Upper lobe of left lung (tissue), 6 donors: ENCODE measurements around the gene TTC9B. TPM values are rescaled to one million over a fixed set of nuclear protein-coding genes. Genes with fewer than 3 reads are reported as not detected.

ENCODE experiments used
- ATAC-seq, 2 donors: fragments of 200-7000 bp; cut with Tn5 transposase; one replicate each; pipeline ENCODE4 v1.9.1; 2022; ENCODE audit warnings: mild to moderate bottlenecking in 2 of 2, moderate library complexity in 2 of 2; ENCODE audit not compliant: low FRiP score in 2 of 2
- DNase-seq, 2 donors: peaks; one replicate each; pipeline ENCODE4 v3.0.0-alpha.2; 2019 to 2020
- H3K27ac ChIP-seq, 4 donors: fragments of 200-600 bp; sonication (generic); one replicate each; pipeline ENCODE4 v1.5.1; 2016 to 2019
- H3K27me3 ChIP-seq, 4 donors: fragments of 200-600 bp; sonication (generic); one replicate each; pipeline ENCODE4 v1.5.1; 2017 to 2019
- H3K36me3 ChIP-seq, 4 donors: fragments of 200-600 bp; sonication (generic); one replicate each; pipeline ENCODE4 v1.5.1; 2016 to 2019
- H3K4me1 ChIP-seq, 4 donors: fragments of 200-600 bp; sonication (generic); one replicate each; pipeline ENCODE4 v1.5.1; 2018 to 2019
- H3K4me3 ChIP-seq, 4 donors: fragments of 200-600 bp; sonication (generic); one replicate each; pipeline ENCODE4 v1.5.1; 2017 to 2019; ENCODE audit warnings: mild to moderate bottlenecking in 2 of 4, moderate library complexity in 1 of 4
- H3K9me3 ChIP-seq, 4 donors: fragments of 200-600 bp; sonication (generic); one replicate each; pipeline ENCODE4 v1.5.1; 2018 to 2019
- CTCF ChIP-seq, 6 experiments: fragments of 450-650 bp in 4 of 6; fragments of 200-600 bp in 2 of 6; sonication (generic) in 2 of 6; IDR thresholded peaks; one replicate each; pipeline ENCODE4 v1.5.1; 2016 to 2019; ENCODE audit warnings: antibody characterized with exemption in 6 of 6
- EP300 ChIP-seq, 4 donors: sonication (generic); formaldehyde crosslinking; IDR thresholded peaks; one replicate each; pipeline ENCODE4 v1.5.1; 2017; ENCODE audit warnings: antibody characterized with exemption in 4 of 4, control low read depth in 2 of 4
- POLR2A ChIP-seq, 4 donors: fragments of 450-650 bp; IDR thresholded peaks; one replicate each; pipeline ENCODE4 v1.5.1; 2016 to 2017; ENCODE audit warnings: antibody characterized with exemption in 4 of 4, mild to moderate bottlenecking in 2 of 4
- POLR2AphosphoS5 ChIP-seq, 2 donors: sonication (generic); formaldehyde crosslinking; IDR thresholded peaks; one replicate each; pipeline ENCODE4 v1.5.1; 2017; ENCODE audit warnings: antibody characterized with exemption in 2 of 2
- WGBS, 2 donors: methylation state at CpG; one replicate each; pipeline ENCODE4 v1.1.5; 2017 to 2018; 5-methylcytosine and 5-hydroxymethylcytosine counted together
- total RNA-seq, 6 donors: library from RNA; depleted of rRNA in 4 of 6; stranded (reverse); fragments of >200 nt in 4 of 6; gene quantifications; one replicate each; pipeline versions ENCODE4 v1.1.0 to v1.2.1, GENCODE V29; 2016 to 2021
- donor health status: DM: no; HTN: no; CAD: no; lungs with moderate emphysema.
- donor health status: DM: no; HTN: yes; CAD: no; lungs with severe emphysema.

The TTC9B gene
- total RNA-seq, 6 donors from 2014 or later: not detected

- Histone ChIP-seq H3K27me3 (no peaks in the 10 kb centered on the region), H3K9me3 (no peaks in the 10 kb centered on the region), H3K4me1 (peaks cover 0 to 8% (median 6%) of the 10 kb centered on the region in 4 donors), H3K36me3 (peaks cover 0 to 50% (median 9%) of the 10 kb centered on the region in 4 donors), H3K27ac (no peak overlapping the region), H3K4me3 (no peak overlapping the region)
- 95 to 96% methylated on average over 21 of the region's 21 CpGs for WGBS, 2 donors
- DNase-seq: peak in 1 of 2 donors; percentile 75
- no peak for ATAC-seq
- TF ChIP-seq POLR2A (IDR thresholded peaks at IDR 0.05): no peak
- TF ChIP-seq EP300 (IDR thresholded peaks at IDR 0.05): no peak
- TF ChIP-seq CTCF (IDR thresholded peaks at IDR 0.05): no peak
- TF ChIP-seq POLR2AphosphoS5 (IDR thresholded peaks at IDR 0.05): no peak
These were observed 12.4 kb downstream of the TTC9B start for GRCh38 chr19:40205760-40206159.

GRCh38 chr19:40204381-40204780 is 13.8 kb downstream of the TTC9B start:
- peaks cover 0 to 8% (median 5%) of the 10 kb centered on the region in 4 donors for H3K4me1 ChIP-seq
- H3K27ac ChIP-seq: no peak overlapping the region
- peak in 1 of 2 donors; percentile 6 for ATAC-seq
- H3K27me3 ChIP-seq: no peaks in the 10 kb centered on the region
- TF ChIP-seq POLR2AphosphoS5 (IDR thresholded peaks at IDR 0.05) (no peak), POLR2A (IDR thresholded peaks at IDR 0.05) (no peak), EP300 (IDR thresholded peaks at IDR 0.05) (no peak), CTCF (IDR thresholded peaks at IDR 0.05) (no peak)
- H3K9me3 ChIP-seq: no peaks in the 10 kb centered on the region
- no peak overlapping the region for H3K4me3 ChIP-seq
- H3K36me3 ChIP-seq: peaks cover 0 to 39% (median 9%) of the 10 kb centered on the region in 4 donors
- DNase-seq: peak in 1 of 2 donors; percentile 58
- WGBS, 2 donors: 95 to 97% methylated on average over 15 to 16 of the region's 16 CpGs

GRCh38 chr19:40200341-40201099 is 17.7 kb downstream of the TTC9B start:
- WGBS, 2 donors: 81 to 85% methylated on average over 8 to 9 of the region's 9 CpGs
- no peaks in the 10 kb centered on the region for H3K27me3 ChIP-seq

GRCh38 chr19:40198272-40198990 is 19.8 kb downstream of the TTC9B start:
- Histone ChIP-seq H3K4me1 (peaks cover 0 to 5% (median 0%) of the 10 kb centered on the region in 4 donors), H3K4me3 (no peak overlapping the region), H3K9me3 (no peaks in the 10 kb centered on the region), H3K27ac (no peak overlapping the region), H3K36me3 (peaks cover 0 to 17% (median 3%) of the 10 kb centered on the region in 4 donors), H3K27me3 (no peaks in the 10 kb centered on the region)
- ATAC-seq (no peak), DNase-seq (peak in 1 of 2 donors; percentile 71)
- TF ChIP-seq POLR2A (IDR thresholded peaks at IDR 0.05) (no peak), EP300 (IDR thresholded peaks at IDR 0.05) (no peak), CTCF (IDR thresholded peaks at IDR 0.05) (no peak), POLR2AphosphoS5 (IDR thresholded peaks at IDR 0.05) (no peak)
- 97 to 98% methylated on average over 25 to 29 of the region's 29 CpGs for WGBS, 2 donors

More at GRCh38 chr19:40200341-40201099, 17.7 kb downstream of the TTC9B start:
- TF ChIP-seq POLR2AphosphoS5 (IDR thresholded peaks at IDR 0.05): no peak
- no peak for TF ChIP-seq POLR2A (IDR thresholded peaks at IDR 0.05)
- Histone ChIP-seq H3K9me3 (no peaks in the 10 kb centered on the region), H3K36me3 (peaks cover 0 to 28% (median 6%) of the 10 kb centered on the region in 4 donors), H3K4me3 (no peak overlapping the region), H3K4me1 (no peaks in the 10 kb centered on the region), H3K27ac (no peak overlapping the region)
- DNase-seq (no peak), ATAC-seq (no peak)

- no peaks in the 10 kb centered on the region for H3K27me3 ChIP-seq
- H3K9me3 ChIP-seq: no peaks in the 10 kb centered on the region
- no peak for DNase-seq
- H3K4me3 ChIP-seq: no peak overlapping the region
- 85 to 89% methylated on average over 3 of the region's 3 CpGs for WGBS, 2 donors
- H3K4me1 ChIP-seq: peaks cover 12 to 29% (median 19%) of the 10 kb centered on the region in 4 donors
- ATAC-seq: no peak
- no peak for TF ChIP-seq CTCF (IDR thresholded peaks at IDR 0.05)
- no peak for TF ChIP-seq POLR2A (IDR thresholded peaks at IDR 0.05)
- TF ChIP-seq POLR2AphosphoS5 (IDR thresholded peaks at IDR 0.05): no peak
- no peak for TF ChIP-seq EP300 (IDR thresholded peaks at IDR 0.05)
- H3K36me3 ChIP-seq: peaks cover 0 to 3% (median 0%) of the 10 kb centered on the region in 4 donors
- H3K27ac ChIP-seq: no peak overlapping the region
These were observed 24.7 kb downstream of the TTC9B start for GRCh38 chr19:40193587-40193849.
